ENCODE measurements around the gene SMARCC1.

DNA sequence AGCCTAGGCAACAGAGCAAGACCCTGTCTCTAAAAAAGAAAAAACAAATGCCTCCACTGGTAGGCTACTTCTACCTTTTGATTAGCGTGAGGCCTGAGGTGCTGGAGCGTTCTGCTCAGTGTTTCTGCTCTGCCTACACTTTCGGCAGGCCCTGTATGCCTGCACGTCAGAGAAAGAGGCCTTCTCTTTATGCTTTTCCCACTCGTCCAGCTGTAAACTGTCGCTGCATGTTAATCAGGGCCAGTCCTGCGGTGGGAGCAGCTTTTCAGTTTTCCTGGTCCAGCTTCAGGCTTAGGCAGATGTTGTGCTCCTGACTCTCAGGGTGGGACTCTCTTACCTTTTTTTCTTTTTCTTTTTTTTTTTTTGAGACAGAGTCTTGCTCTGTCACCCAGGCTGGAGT is 228.3 kb downstream of the SMARCC1 start:
- TF ChIP-seq, protein P1, sequence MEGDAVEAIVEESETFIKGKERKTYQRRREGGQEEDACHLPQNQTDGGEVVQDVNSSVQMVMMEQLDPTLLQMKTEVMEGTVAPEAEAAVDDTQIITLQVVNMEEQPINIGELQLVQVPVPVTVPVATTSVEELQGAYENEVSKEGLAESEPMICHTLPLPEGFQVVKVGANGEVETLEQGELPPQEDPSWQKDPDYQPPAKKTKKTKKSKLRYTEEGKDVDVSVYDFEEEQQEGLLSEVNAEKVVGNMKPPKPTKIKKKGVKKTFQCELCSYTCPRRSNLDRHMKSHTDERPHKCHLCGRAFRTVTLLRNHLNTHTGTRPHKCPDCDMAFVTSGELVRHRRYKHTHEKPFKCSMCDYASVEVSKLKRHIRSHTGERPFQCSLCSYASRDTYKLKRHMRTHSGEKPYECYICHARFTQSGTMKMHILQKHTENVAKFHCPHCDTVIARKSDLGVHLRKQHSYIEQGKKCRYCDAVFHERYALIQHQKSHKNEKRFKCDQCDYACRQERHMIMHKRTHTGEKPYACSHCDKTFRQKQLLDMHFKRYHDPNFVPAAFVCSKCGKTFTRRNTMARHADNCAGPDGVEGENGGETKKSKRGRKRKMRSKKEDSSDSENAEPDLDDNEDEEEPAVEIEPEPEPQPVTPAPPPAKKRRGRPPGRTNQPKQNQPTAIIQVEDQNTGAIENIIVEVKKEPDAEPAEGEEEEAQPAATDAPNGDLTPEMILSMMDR (conservative IDR thresholded peaks at IDR 0.05) = no peak
- TF ChIP-seq EZH2 (IDR thresholded peaks at IDR 0.05; ENCODE audit: low read depth) = no peak

Measured in PC-9 (cell line).